Neural progenitor cell (in vitro differentiated cells): Measurements from ENCODE around the gene OR2T2. TPM values are rescaled to one million over a fixed set of nuclear protein-coding genes. Genes with fewer than 3 reads are reported as not detected.
"Not testable (repeated sequence)": the region's sequence is repeated elsewhere in the genome, so short reads cannot be mapped to it uniquely, and the experiment has no call there.

ENCODE experiments used
- DNase-seq: peaks from one replicate; pipeline ENCODE4 v3.0.0-alpha.2; 2016; ENCODE audit warnings: low spot score
- H2AFZ ChIP-seq: fragments of 200-600 bp; sonication (generic); replicated peaks from 2 replicates; pipeline ENCODE4 v1.6.1; 2016; ENCODE audit warnings: antibody characterized with exemption
- H3F3A ChIP-seq: fragments of 200-600 bp; sonication (generic); 2 replicates; pipeline ENCODE4 v1.6.1; 2016; ENCODE audit warnings: antibody characterized with exemption, low read depth
- H3K27ac ChIP-seq: fragments of 200-600 bp; sonication (generic); 2 replicates; pipeline ENCODE4 v1.5.1; 2016; ENCODE audit warnings: mild to moderate bottlenecking
- H3K27me3 ChIP-seq: fragments of 200-600 bp; sonication (generic); 2 replicates; pipeline ENCODE4 v1.6.1; 2016; ENCODE audit warnings: mild to moderate bottlenecking, moderate library complexity
- H3K36me3 ChIP-seq: fragments of 200-600 bp; sonication (generic); 2 replicates; pipeline ENCODE4 v1.5.1; 2016
- H3K4me1 ChIP-seq: fragments of 200-600 bp; sonication (generic); 2 replicates; pipeline ENCODE4 v1.6.1; 2016; ENCODE audit warnings: mixed run types
- H3K4me2 ChIP-seq: fragments of 200-600 bp; sonication (generic); 2 replicates; pipeline ENCODE4 v1.6.1; 2016
- H3K4me3 ChIP-seq: fragments of 200-600 bp; sonication (generic); 2 replicates; pipeline ENCODE4 v1.5.1; 2016
- H3K79me2 ChIP-seq: fragments of 200-600 bp; sonication (generic); 2 replicates; pipeline ENCODE4 v1.6.1; 2016; ENCODE audit warnings: low read depth
- H3K9ac ChIP-seq: fragments of 200-600 bp; sonication (generic); 2 replicates; pipeline ENCODE4 v1.6.1; 2016
- H3K9me3 ChIP-seq: fragments of 200-600 bp; sonication (generic); 2 replicates; pipeline ENCODE4 v1.5.1; 2016; ENCODE audit warnings: low read depth
- H4K20me1 ChIP-seq: fragments of 200-600 bp; sonication (generic); 2 replicates; pipeline ENCODE4 v1.6.1; 2016; ENCODE audit warnings: low read depth
- H3K27ac Mint-ChIP-seq: 3 replicates; pipeline ENCODE4 v1.8.0; 2021; ENCODE audit warnings: mixed read lengths
- H3K27me3 Mint-ChIP-seq: 2 replicates; pipeline ENCODE4 v1.8.0; 2022; ENCODE audit warnings: low read depth, mild to moderate bottlenecking, inconsistent platforms, moderate library complexity, mixed read lengths; ENCODE audit not compliant: insufficient read depth
- H3K36me3 Mint-ChIP-seq: 3 replicates; pipeline ENCODE4 v1.8.0; 2021; ENCODE audit warnings: mixed read lengths
- H3K4me1 Mint-ChIP-seq: 3 replicates; pipeline ENCODE4 v1.8.0; 2021; ENCODE audit warnings: mixed read lengths
- H3K4me3 Mint-ChIP-seq: 3 replicates; pipeline ENCODE4 v1.8.0; 2021; ENCODE audit warnings: mild to moderate bottlenecking, moderate library complexity, mixed read lengths
- H3K9me3 Mint-ChIP-seq: 3 replicates; pipeline ENCODE4 v1.8.0; 2020; ENCODE audit warnings: mixed read lengths
- total RNA-seq: library from RNA; depleted of rRNA; stranded (reverse); fragments of >200 nt; gene quantifications from 2 replicates; pipeline ENCODE4 v1.2.3, GENCODE V29; 2015; ENCODE audit warnings: low replicate concordance

OR2T2 gene
- total RNA-seq, 1 donor from 2014 or later, result not detected

- H3K79me2 ChIP-seq, DNase-seq, H3K36me3 ChIP-seq, H2AFZ ChIP-seq, H3K27ac Mint-ChIP-seq, H3K27ac ChIP-seq, H3K9ac ChIP-seq, H3K4me2 ChIP-seq, H3F3A ChIP-seq, H3K27me3 ChIP-seq, H3K4me3 Mint-ChIP-seq, H3K27me3 Mint-ChIP-seq, H3K4me3 ChIP-seq, H3K4me1 ChIP-seq, H4K20me1 ChIP-seq, H3K4me1 Mint-ChIP-seq, H3K36me3 Mint-ChIP-seq: not testable (repeated sequence)
- peaks cover 12% of the 10 kb centered on the region for H3K9me3 Mint-ChIP-seq
- H3K9me3 ChIP-seq, result peaks cover 12% of the 10 kb centered on the region
Measured at GRCh38 chr1:248436303-248436702, 9.1 kb upstream of the OR2T2 start.

GRCh38 chr1:248438668-248439067 lies 6.8 kb upstream of the OR2T2 start:
- H4K20me1 ChIP-seq, H2AFZ ChIP-seq, H3K4me3 ChIP-seq, H3K27me3 ChIP-seq, H3F3A ChIP-seq, H3K9me3 Mint-ChIP-seq, H3K27me3 Mint-ChIP-seq, H3K27ac ChIP-seq, H3K4me2 ChIP-seq, H3K36me3 Mint-ChIP-seq, H3K4me1 Mint-ChIP-seq, H3K27ac Mint-ChIP-seq, DNase-seq, H3K4me1 ChIP-seq, H3K36me3 ChIP-seq, H3K9ac ChIP-seq, H3K79me2 ChIP-seq, H3K4me3 Mint-ChIP-seq: not testable (repeated sequence)
- H3K9me3 ChIP-seq, result peaks cover 12% of the 10 kb centered on the region

GRCh38 chr1:248439283-248439682 lies 6.2 kb upstream of the OR2T2 start:
- H3K9me3 Mint-ChIP-seq, DNase-seq, H3K27ac Mint-ChIP-seq, H3K4me3 Mint-ChIP-seq, H2AFZ ChIP-seq, H3K27ac ChIP-seq, H3K4me3 ChIP-seq, H3K4me2 ChIP-seq, H3K36me3 Mint-ChIP-seq, H3K4me1 ChIP-seq, H3K27me3 ChIP-seq, H4K20me1 ChIP-seq, H3K9ac ChIP-seq, H3K79me2 ChIP-seq, H3K4me1 Mint-ChIP-seq, H3K27me3 Mint-ChIP-seq, H3F3A ChIP-seq, H3K36me3 ChIP-seq: not testable (repeated sequence)
- H3K9me3 ChIP-seq, result peaks cover 12% of the 10 kb centered on the region

- peaks cover 19% of the 10 kb centered on the region for H3K9me3 ChIP-seq
- H3K27ac ChIP-seq, H3K27me3 Mint-ChIP-seq, H4K20me1 ChIP-seq, H2AFZ ChIP-seq, H3K36me3 ChIP-seq, H3K4me1 ChIP-seq, H3K9ac ChIP-seq, H3K27me3 ChIP-seq, H3K79me2 ChIP-seq, H3F3A ChIP-seq, DNase-seq, H3K27ac Mint-ChIP-seq, H3K36me3 Mint-ChIP-seq, H3K4me3 ChIP-seq, H3K4me2 ChIP-seq, H3K4me3 Mint-ChIP-seq, H3K4me1 Mint-ChIP-seq: not testable (repeated sequence)
- H3K9me3 Mint-ChIP-seq, result peaks cover 13% of the 10 kb centered on the region
Measured at GRCh38 chr1:248442500-248443277, 2.7 kb upstream of the OR2T2 start.

GRCh38 chr1:248444603-248445002 lies 834 bp upstream of the OR2T2 start:
- not testable (repeated sequence) for H3K4me1 ChIP-seq, H3K79me2 ChIP-seq, H3K27ac Mint-ChIP-seq, H3K4me3 ChIP-seq, H3K4me1 Mint-ChIP-seq, H3K4me2 ChIP-seq, H3K27ac ChIP-seq, H3K36me3 ChIP-seq, H3K27me3 ChIP-seq, H4K20me1 ChIP-seq, H2AFZ ChIP-seq, H3F3A ChIP-seq, H3K4me3 Mint-ChIP-seq, H3K9ac ChIP-seq, H3K36me3 Mint-ChIP-seq, H3K27me3 Mint-ChIP-seq, DNase-seq
- peaks cover 13% of the 10 kb centered on the region for H3K9me3 ChIP-seq
- peaks cover 13% of the 10 kb centered on the region for H3K9me3 Mint-ChIP-seq

- H3K36me3 Mint-ChIP-seq, H4K20me1 ChIP-seq, H3K27ac Mint-ChIP-seq: not testable (repeated sequence)
Measured at GRCh38 chr1:248448409-248449074, 3.1 kb downstream of the OR2T2 start.

GRCh38 chr1:248449821-248450465 lies 4.5 kb downstream of the OR2T2 start:
- not testable (repeated sequence) for H3K36me3 ChIP-seq, H3F3A ChIP-seq, H2AFZ ChIP-seq, H3K9me3 Mint-ChIP-seq, H3K9ac ChIP-seq, H3K9me3 ChIP-seq, H4K20me1 ChIP-seq, H3K4me1 ChIP-seq, H3K4me3 ChIP-seq, H3K27me3 ChIP-seq, H3K79me2 ChIP-seq, H3K27ac ChIP-seq, H3K4me1 Mint-ChIP-seq, H3K27ac Mint-ChIP-seq, H3K36me3 Mint-ChIP-seq, H3K4me2 ChIP-seq, H3K27me3 Mint-ChIP-seq, DNase-seq, H3K4me3 Mint-ChIP-seq

More at GRCh38 chr1:248448409-248449074, 3.1 kb downstream of the OR2T2 start:
- H3K27ac ChIP-seq, H3K4me3 Mint-ChIP-seq, H3K4me1 Mint-ChIP-seq, H3K36me3 ChIP-seq, H3K4me1 ChIP-seq, H3K27me3 ChIP-seq, H3K4me2 ChIP-seq, H3K27me3 Mint-ChIP-seq, H3K9me3 ChIP-seq, H3K4me3 ChIP-seq, H2AFZ ChIP-seq, H3K79me2 ChIP-seq, H3K9ac ChIP-seq, H3F3A ChIP-seq, DNase-seq: not testable (repeated sequence)
- H3K9me3 Mint-ChIP-seq, result peaks cover 12% of the 10 kb centered on the region
